Right forelimb (tissue), 1 donor: ENCODE results near the gene POTEF.
"Not testable (repeated sequence)": the region's sequence is repeated elsewhere in the genome, so short reads cannot be mapped to it uniquely, and the experiment has no call there.

Experiments used
- DNase-seq: peaks from one replicate; pipeline ENCODE4 v3.0.0-alpha.2; 2018

Gene POTEF

GRCh38 chr2:130152816-130153595, 24.0 kb upstream of the POTEF start:
- DNase-seq: no peak

- not testable (repeated sequence) for DNase-seq
Observed at GRCh38 chr2:130152136-130152815, 23.3 kb upstream of the POTEF start.

GRCh38 chr2:130151145-130151512, 22.1 kb upstream of the POTEF start:
- not testable (repeated sequence) for DNase-seq

DNA sequence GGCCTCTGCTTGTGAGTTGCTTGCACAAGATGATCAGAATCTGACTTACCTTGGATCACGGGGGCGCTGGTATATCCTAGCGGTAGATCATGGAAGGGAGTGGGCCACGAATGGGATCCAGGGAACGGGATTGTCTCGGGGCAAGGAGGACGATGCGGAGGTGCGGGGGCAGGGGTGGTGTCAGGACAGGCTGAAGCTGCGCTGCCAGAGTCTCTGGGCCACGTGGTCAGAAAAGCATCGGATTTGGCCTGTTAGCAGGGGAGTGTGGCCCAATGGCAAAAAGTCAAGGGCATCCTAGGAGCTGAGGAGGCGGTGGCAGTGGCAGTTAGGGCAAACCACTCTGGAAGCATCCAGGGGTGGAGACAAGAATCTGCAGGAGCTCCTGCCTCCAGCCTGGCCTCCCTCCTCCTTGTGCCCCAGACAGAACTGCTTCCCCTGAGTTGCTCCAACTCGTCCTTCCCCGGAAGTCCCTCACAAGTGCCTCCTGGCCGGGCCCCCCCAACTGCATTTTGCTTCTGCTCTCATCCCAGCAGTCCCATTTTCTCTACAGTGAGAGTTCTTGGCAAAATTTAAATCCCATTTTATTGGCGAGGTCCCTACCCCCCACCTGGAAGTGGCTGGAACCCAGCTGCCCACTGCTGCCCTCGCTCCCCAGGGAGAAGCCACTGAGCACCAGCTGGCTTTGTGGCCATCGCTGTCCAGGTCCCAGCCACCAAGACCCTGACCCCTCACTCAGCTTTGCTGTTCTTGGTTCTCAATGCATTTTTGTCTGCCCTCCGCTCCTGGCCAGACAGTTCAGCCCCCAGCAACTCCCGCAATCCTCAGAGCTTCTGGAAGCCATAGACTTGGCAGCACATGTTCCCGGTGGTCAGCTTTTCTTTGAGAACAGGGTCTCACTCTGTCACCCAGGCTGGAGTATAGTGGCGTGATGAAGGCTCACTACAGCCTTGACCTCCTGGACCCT, 21.4 kb upstream of the POTEF start:
- no peak for DNase-seq

DNA sequence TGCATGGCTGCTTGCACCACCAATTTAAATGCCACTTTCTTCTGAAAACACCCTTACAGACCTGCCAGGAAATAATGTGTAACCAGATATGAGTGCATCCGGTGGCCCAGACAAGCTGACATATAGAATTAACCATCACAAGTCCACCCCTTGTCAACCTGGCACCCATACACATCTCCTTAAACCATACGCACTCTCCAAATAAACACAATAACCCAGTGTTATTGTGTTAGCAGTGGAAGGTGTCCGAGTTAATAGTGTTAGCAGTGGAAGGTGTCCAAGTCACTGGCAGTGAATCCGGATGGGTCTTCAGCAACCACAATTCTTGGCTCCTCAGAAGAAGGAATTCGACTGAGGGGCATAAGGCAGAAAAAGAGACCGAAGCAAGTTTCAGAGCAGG, 19.5 kb upstream of the POTEF start:
- not testable (repeated sequence) for DNase-seq

DNA sequence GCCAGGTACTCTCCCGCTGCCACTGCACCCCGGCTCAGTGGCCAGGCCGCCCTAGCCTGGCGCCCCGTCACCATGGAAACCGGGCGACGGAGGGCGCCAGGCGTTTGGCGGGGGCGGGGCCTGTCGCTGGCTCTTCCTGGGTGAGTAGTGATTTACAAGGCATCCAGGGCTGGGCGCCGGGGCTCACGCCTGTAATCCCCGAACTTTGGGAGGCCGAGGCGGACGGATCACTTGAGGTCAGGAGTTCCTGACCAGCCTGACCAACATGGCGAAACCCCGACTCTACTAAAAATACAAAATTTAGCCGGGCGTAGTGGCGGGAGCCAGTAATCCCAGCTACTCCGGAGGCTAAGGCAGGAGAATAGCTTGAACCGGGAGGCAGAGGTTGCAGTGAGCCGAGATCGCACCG, 16.0 kb upstream of the POTEF start, which contains the start of gene CCDC74B:
Gene CCDC74B (minus strand): TSS at position 107 of the 409 bp plus-strand sequence. CDS start 116 bp downstream, outside the sequence.
- not testable (repeated sequence) for DNase-seq

- DNase-seq: not testable (repeated sequence)
Observed at GRCh38 chr2:130143266-130144039, 14.4 kb upstream of the POTEF start.

DNA sequence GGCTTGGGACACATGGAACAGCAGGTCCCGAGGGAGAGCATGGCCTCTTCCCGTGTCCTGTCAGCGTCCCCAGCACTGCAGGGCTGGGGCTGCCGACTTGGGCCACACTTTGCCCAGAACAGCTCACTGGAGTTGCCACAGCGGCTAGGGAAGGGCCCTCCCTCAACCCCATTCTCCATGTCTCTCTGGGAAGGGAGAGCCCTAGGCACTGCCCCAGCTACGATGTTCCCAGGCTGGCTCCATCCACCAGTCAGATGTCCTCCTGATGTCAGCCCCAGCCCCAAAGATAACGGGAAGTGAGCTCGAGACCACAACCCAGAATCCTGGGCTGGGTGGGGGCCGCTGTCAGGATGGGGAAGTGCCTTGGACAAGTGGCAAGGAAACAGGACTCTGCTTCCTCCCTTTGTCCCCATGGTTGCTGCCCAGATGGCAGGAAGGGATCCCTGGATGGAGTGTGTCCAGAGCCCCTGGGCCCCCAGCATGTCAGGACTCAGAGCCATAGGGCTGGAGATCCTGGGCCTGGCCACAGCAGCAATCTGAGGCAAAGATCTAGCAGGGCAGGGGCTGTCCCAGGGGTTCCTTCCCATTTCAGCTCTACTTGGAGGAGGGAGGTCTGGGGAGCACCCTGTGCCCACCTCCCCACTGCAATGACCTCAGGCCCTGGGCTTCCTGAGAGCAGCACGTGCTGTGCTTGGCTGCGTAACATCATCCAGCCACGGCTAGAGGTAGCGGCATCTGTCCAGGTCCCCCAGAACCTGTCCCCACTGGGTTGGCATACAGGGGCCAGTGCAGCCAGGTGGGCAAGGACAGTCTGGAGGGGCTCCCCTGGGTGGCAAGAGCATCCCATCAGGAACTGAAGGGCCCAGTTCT, 13.6 kb upstream of the POTEF start:
- not testable (repeated sequence) for DNase-seq

- DNase-seq: not testable (repeated sequence)
Observed at GRCh38 chr2:130141645-130142370, 12.8 kb upstream of the POTEF start.

DNA sequence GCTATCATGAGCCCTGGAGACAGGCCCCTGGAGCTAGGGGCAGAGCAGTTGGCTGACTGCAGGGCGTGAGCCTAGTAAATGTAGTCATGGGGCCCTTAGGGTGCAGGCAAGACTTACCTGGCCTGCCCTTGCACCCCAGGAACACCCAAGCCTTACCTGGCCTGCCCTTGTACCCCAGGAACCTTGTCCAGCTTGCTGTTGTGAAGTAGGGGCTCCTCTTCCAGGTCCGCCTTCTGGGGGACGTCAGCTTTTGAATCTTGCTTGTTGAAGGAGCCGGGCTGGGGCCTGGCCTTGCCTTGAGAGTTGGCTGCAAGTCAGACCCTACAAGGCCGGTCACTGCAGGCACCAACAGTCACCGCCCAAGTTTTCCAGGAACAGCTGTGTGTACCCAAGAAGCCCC, 12.0 kb upstream of the POTEF start:
- not testable (repeated sequence) for DNase-seq

GRCh38 chr2:130140516-130140915, 11.5 kb upstream of the POTEF start:
- DNase-seq: not testable (repeated sequence)

DNA sequence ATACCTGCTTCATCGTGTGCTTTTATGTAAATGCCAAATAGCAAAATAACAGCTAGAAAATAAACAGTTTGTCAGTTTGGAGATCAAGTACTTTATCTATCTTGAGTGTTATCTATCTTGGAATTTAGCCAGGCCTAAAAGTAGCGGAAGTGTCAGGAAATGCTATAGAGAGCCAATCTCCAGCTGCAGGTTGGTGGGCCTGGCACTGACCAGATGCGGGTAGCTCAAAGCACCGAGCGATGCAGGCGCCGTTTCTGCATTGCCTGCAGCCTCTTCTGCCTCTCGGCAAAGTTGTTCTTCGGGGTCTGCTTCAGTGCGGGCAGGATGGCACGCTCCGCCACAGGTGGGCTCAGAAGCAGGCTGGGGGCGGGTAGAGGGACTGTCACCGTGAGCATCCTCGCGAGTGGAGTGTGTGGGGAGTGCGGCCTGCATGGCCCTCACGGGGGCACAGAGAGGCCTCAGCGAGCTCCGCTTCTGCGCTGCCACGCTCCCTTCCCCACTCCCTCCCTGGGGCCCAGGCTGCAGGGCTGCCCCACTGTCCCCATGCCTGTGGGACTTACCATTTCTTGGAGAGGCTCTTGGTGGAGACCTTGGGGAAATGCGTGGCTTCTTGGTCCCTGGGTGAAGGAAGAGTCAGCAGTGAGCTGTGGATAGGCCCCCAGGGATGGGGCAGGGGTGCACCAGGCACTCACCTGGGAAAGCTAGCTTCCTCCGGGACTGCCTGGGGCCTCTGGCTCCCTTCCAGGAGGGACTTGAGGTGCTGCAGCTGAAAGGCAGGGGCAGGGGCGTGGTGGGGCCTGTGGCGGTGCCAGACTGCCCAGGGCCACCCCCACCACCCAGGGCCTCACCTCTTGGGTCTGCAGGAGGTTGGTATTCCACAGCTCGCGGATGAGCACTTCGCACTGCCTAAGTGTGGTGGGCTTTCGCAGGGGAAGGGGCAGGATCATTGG, 10.6 kb upstream of the POTEF start:
- DNase-seq: not testable (repeated sequence)

DNA sequence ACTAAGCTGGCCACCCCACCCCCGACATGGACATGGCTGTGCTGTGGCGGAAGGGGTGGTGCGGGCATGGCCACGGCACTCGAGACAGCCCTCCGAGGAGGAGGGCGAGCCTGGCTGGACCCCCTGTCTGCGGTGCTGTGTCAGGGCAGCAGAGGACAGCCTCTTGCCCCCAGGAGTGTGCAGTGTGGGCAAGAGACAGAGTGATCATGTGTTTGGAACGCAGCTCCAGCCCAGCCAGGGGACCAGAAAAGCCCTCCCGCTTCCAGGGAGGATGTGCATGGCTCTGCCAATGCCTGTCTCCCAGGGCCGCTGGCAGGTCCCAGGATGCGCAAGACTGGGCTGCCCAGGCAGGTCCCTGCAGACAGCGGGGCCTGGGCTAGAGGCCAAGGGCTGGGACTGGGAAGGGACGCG, 9.8 kb upstream of the POTEF start:
- DNase-seq: not testable (repeated sequence)

- not testable (repeated sequence) for DNase-seq
Observed at GRCh38 chr2:130138326-130138725, 9.3 kb upstream of the POTEF start.

DNA sequence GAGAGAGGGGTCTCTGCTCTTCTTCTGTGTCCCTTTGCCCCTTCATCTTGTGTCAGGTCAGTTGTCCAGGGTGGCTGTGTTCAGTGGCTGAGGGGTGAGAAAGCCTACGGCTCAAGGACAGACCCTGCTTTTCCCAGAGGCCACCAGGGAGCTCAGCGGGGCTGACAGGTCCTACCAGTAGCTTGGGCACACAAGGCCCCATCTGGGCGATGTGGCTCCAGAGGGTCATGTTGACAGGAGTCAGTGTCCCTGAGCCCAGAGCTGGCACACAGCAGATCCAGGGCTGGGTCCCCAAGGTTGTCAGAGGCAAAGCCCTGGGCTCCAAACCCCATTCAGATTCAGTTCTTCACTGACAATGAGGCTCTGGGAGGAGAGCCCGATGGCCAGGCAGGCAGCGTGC, 8.1 kb upstream of the POTEF start:
- not testable (repeated sequence) for DNase-seq

GRCh38 chr2:130136546-130136945, 7.5 kb upstream of the POTEF start:
- not testable (repeated sequence) for DNase-seq

DNA sequence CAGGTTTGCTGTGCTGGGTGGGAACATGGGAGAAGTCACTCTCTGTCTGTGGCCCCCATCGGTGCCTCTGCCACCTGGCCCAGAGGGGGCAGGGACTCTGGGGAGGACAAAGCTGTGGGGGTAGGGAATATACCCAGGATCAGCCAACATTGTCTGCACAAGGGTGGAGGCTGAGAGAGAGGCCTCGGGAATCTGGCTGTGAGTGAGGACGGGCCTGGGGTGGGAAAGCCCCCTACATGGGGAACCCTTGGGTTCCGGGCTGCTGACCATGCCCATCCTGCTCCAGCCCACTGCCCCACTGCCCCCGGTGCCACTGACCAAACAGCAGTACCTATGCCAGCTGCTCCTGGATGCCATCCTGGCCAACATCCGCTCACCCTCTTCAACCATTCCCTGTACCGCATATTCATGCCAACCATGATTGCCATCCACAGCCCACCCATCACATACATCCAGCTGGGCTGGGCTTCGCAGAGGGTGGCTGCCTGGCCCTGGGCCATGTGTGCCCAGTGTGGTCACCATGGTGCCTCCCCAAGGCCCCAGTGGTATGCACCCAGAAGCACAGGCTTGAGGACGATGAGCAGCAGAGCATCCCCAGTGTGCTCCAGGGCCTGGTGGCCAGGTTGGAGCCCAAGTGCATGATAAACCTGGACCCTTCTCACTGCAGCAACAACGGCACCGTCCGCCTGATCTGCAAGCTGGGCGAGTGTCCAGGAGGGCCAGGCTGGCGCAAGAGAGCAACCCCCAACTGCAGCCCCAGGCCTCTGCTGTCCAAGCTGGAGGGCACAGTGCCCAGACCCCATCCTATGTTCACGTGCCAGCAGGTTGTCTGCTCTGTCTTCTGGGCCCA, 6.9 kb upstream of the POTEF start:
- no peak for DNase-seq

DNA sequence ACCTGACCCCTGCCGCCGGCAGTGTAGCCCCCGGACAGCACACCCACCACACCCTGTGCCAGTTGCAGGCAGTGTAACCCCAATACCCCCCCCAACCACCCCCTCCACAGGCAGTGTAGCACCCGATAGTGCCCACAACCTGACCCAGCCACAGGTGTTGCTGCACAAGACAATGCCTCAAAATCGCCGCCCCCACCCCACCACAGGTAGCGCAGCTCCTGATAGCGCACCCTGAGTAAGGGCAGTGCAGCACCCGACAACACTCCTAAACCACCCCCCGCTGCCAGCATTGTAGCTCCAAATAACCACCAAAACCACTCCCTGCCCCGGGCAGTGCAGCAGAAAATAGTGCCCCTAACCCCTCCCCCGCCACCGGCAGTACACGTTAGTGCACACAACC, 558 bp downstream of the POTEF start:
- DNase-seq: not testable (repeated sequence)
